NOMO-1 (cell line): ENCODE measurements around the gene SFT2D1.
"Not testable (repeated sequence)": the region's sequence is repeated elsewhere in the genome, so short reads cannot be mapped to it uniquely, and the experiment has no call there.

Experiments used
- DNase-seq, 2 experiments: peaks; one replicate each; lab custom pipeline; 2025; ENCODE audit not compliant: unreplicated experiment in 2 of 2; lab: John Stamatoyannopoulos, UW

SFT2D1 gene

GRCh38 chr6:166365221-166365620, 22.9 kb upstream of the SFT2D1 start:
- no peak for DNase-seq

GRCh38 chr6:166364456-166364855, 22.1 kb upstream of the SFT2D1 start:
- DNase-seq = no peak

GRCh38 chr6:166362427-166362826, 20.1 kb upstream of the SFT2D1 start:
- DNase-seq = not testable (repeated sequence)

- DNase-seq = peak; percentile 67 to 84
Measured at GRCh38 chr6:166361077-166361429, 18.7 kb upstream of the SFT2D1 start.

GRCh38 chr6:166360243-166361076, 18.1 kb upstream of the SFT2D1 start:
- peak in 1 of 2 experiments; percentile 84 for DNase-seq

GRCh38 chr6:166355552-166355951, 13.2 kb upstream of the SFT2D1 start:
- no peak for DNase-seq

GRCh38 chr6:166354965-166355364, 12.6 kb upstream of the SFT2D1 start:
- no peak for DNase-seq

GRCh38 chr6:166354143-166354542, 11.8 kb upstream of the SFT2D1 start:
- DNase-seq = no peak

GRCh38 chr6:166353507-166353906, 11.2 kb upstream of the SFT2D1 start:
- DNase-seq = no peak

GRCh38 chr6:166352923-166353322, 10.6 kb upstream of the SFT2D1 start:
- no peak for DNase-seq

GRCh38 chr6:166351715-166352285, 9.5 kb upstream of the SFT2D1 start:
- peak; percentile 72 to 83 for DNase-seq

GRCh38 chr6:166348305-166348949, 6.1 kb upstream of the SFT2D1 start:
- DNase-seq = peak in 1 of 2 experiments; percentile 47

- DNase-seq = peak in 1 of 2 experiments; percentile 26
Measured at GRCh38 chr6:166346965-166347364, 4.6 kb upstream of the SFT2D1 start.

- no peak for DNase-seq
Measured at GRCh38 chr6:166346449-166346848, 4.1 kb upstream of the SFT2D1 start.

- not testable (repeated sequence) for DNase-seq
Measured at GRCh38 chr6:166345672-166346071, 3.3 kb upstream of the SFT2D1 start.

- not testable (repeated sequence) for DNase-seq
Measured at GRCh38 chr6:166344921-166345320, 2.6 kb upstream of the SFT2D1 start.

GRCh38 chr6:166344240-166344639, 1.9 kb upstream of the SFT2D1 start:
- DNase-seq = no peak

GRCh38 chr6:166343150-166343487, 774 bp upstream of the SFT2D1 start:
- peak; percentile 39 to 70 for DNase-seq

- no peak for DNase-seq
Measured at GRCh38 chr6:166341977-166342348, 382 bp downstream of the SFT2D1 start.

- DNase-seq = peak; percentile 25 to 74
Measured at GRCh38 chr6:166341464-166341863, 881 bp downstream of the SFT2D1 start.

- no peak for DNase-seq
Measured at GRCh38 chr6:166338854-166339253, 3.5 kb downstream of the SFT2D1 start.

GRCh38 chr6:166336847-166337246, 5.5 kb downstream of the SFT2D1 start:
- DNase-seq = no peak
